HG03342 (cell line): ENCODE results near the gene MXD4.

Experiments used
- ATAC-seq: cut with Tn5 transposase; IDR thresholded peaks from one replicate; pipeline ENCODE4 v1.9.1; 2021; ENCODE audit warnings: mild to moderate bottlenecking, moderate library complexity; ENCODE audit not compliant: unreplicated experiment

The MXD4 gene

GRCh38 chr4:2292646-2293108 is 30.8 kb upstream of the MXD4 start:
- no peak for ATAC-seq

DNA sequence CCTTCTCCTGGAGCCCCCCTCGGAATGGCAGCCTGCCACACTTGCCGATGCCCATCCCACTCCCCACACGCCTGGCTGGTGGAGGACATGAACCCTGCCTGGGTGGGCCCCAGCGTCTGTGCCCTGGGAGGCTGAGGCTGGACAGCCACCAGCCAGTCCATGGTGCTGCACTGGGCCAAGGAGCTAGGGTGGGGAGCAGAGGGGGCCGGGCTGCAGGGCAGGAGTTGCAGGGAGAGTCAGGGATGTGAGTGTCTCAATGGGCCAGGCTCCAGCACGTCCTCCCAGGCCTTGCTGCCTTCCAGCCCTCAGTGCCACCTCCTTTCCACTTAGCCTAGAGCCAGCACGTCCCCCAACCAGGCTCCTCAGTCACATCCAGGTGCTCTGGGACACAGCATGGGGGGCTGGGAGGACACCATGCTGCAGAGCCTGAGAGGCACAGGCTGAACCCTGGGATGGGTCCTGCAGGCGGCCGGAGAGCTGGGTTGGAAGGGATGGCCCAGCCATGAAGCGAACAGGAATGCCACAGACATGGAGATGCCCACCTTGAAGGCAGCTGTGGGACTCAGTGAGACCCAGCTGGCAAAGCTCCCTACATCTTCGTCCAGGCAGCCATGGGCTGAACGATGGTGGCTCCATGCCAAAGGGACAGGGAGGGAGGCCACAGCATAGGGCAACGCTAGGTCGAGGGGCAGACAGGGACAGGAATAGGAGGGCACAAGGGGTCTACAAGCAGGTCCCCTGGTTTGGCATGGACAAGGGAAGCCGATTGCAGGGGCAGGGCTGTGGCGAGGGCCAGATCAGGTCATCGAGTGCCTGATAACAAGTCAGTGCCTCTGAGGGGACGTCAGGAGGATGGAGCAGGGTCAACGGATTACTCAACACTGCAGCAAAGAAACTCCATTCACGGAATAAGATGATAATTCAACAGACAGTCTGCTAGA is 30.1 kb upstream of the MXD4 start:
- ATAC-seq: no peak

DNA sequence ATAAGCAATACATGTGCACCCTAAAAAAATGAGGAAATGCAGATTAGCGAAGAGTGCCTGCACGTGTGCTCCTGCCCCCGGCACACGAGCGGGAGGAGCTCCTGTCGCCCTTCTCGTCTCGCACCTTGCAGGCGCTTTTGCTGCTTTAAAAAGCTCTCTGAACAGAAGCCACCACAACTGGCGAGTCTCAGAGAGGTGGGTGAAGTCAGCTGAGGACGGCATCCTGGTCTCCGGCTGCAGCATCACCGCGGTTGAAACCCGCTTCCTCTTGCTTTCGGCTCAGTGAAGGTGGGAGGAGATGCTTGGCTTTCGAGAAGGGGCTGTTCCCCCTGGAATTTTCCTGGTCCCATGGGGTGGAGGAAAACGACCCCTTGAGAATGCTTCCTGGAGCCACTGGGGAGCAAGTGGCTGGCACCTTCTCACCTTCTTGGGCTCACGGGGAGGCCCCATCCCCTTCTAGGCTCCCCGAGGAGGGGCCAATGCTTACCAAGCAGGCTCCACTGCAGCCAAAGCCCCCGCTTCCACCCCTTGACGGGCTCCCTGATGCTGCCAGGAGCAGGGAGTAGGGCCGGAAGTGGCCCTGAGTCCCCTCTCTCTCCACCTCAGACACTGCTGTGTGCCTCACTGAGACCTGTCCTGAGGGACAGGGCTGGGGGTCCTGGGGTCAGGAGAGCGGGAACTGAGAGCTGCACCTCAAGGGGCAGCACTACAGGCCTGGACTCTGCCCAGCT is 29.2 kb upstream of the MXD4 start:
- no peak for ATAC-seq

DNA sequence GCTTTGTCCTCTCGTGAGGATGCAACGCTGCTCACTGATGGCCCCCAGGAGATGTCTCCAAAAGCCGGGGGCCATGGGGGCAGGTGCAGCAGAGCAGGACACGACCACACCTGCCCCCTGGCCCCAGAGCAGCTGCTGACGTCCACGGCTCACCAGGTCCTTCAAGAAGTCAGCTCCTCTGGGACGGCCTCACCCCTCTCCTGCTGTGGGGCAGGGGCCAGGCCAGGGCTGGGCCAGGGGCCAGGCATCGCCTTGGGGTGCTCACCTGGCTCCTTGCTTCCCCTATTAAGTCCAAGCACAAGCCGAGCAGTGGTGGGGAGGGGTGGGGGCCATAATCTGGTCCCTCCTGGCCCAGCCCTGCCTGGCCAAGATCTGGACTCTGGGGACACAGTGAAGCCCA is 28.6 kb upstream of the MXD4 start:
- no peak for ATAC-seq

DNA sequence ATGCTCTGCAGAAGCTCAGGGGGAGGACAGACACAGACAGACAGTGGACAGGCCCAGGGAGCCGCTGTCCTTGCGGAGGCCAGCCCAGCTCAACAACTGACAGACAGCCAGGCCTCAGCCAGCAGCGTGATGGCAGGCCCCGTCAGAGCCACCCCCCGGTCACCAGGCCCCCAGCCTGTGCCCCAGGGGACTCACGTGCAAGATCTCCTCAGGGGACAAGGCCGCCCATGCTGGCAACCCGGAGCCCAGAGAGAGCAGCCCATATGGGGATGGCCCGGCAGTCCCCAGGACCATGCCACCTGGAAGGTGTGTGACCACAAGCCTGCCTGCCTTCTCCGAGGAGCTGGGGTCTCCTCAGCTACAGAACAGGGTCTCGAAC is 28.0 kb upstream of the MXD4 start:
- ATAC-seq: no peak

- ATAC-seq: no peak
These were observed 27.5 kb upstream of the MXD4 start for GRCh38 chr4:2289311-2289954.

GRCh38 chr4:2288051-2288541 is 26.2 kb upstream of the MXD4 start:
- ATAC-seq: no peak

- ATAC-seq: no peak
These were observed 25.6 kb upstream of the MXD4 start for GRCh38 chr4:2287594-2287915.

- ATAC-seq: no peak
These were observed 25.1 kb upstream of the MXD4 start for GRCh38 chr4:2286904-2287593.

DNA sequence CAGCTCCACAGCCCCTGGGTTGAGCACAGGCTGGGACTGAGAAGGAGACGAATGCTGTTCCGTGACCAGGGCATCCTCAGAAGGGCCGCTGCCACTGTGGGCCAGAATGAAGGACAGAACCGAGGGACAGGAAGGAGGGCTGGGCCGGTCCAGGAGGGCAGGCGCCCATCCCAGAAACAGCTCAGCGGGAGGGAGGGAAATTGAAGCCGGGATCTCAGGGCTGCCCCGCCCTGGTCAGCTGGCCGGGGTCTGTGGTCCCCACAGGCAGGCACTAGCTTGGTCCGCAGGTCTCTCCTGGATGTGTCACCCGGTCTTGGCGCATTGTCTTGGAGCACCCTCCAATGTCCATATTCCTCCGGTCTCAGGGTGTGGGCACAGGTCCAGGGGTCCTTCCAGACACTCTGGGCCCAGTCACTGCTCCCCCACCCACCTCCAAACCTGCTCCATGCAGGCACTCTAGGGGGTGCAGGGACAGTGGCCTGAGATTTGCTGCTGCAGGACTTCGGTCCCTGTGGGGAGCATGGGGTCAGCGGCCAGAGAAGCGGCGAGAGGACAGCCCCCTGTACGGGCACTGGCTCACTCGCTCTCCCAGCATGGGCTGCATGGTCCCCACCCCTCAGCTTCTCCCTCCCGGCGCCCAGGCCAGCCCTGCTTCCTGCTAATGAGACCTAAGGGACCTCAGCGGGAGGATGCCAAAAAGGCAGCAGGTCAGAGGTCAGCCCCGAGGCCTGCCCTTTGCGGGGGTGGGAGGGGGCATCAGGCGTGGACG is 23.9 kb upstream of the MXD4 start:
- no peak for ATAC-seq

DNA sequence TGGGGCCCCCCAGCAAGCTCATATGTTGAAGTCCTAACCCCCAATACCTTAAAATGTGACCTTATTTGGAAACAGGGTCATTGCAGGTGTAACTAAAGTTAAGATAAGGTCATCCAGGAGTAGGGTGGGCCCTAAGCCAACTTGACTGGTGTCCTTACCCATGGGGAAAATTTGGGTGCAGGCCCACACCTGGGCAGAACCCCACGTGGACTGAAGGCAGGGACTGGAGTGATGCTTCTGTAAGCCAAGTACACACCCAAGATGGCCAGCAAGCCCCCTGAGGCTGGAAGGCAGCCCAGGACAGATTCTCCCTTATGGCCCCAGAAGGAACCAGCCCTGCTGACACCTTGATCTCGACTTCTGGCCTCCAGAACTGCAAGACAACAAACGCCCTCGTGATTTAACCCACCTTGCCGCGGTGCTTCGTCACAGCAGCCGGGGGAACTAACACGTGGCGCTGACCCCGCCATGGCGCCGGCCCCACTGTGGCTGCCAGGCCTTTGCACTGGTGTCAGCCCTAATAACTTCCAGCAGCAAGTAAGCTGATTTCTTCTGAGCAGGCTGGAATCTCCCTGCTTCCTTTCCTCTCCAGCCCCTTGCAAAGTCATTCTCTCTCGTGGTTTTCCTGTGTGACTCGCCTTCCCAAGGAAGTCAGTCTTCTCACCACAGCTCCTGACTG is 23.2 kb upstream of the MXD4 start:
- ATAC-seq: no peak

GRCh38 chr4:2284161-2284933 is 22.4 kb upstream of the MXD4 start:
- ATAC-seq: no peak

DNA sequence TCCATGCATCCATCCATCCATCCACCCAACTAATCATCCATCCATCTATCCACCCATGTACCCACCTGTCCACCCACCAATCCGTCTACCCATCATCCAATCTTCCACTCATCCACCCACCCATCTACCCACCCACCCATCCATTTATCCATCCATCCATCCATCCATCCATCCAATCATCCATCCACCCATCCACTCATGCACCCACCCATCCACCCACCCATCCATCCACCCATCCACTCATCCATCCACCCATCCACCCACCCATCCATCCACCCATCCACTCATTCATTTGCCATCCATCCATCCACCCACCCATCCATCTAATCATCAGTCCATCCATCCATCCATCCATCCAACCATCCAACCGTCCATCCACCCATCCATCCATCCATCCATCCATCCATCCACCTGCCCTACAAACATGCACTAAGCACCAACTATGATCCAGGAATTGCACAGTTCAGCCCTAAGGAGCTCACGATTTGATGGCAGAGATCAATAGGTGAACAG is 21.3 kb upstream of the MXD4 start:
- no peak for ATAC-seq

DNA sequence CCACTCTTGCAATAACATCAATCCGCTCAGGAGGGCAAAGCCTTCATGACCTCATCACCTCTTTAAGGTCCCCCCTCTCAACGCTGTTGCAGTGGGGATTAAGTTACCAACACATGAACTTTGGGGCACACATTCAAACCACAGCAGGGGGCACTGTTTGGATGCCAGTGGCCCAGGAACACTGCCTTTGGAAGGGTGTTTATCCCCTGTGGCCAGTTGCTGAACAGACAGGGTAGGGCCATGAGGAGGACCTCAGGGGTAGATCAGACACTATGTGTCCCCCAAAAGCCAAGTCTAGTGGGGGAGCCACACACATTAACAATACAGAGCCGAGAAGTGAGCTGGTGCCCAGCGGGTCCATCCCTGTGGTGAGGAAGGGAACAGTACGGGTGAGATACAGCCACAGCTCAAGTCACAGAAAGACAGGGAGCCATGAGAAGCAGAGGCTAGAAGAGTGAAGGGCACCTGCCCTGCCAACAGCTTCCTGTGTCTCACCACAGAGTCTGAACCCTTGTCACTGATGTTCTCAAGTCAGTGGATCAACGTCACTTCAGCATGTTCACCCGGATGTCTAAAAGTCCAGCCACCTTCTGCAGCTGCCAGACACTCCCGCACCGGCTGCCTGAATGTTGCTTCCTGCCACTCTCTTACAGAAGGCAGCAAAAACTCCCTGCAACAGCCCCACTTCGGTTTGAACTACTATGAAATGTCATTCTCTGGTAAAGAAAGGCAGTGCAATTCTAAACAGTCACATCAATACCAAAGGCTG is 19.9 kb upstream of the MXD4 start:
- no peak for ATAC-seq

GRCh38 chr4:2280531-2281300 is 18.8 kb upstream of the MXD4 start:
- no peak for ATAC-seq

DNA sequence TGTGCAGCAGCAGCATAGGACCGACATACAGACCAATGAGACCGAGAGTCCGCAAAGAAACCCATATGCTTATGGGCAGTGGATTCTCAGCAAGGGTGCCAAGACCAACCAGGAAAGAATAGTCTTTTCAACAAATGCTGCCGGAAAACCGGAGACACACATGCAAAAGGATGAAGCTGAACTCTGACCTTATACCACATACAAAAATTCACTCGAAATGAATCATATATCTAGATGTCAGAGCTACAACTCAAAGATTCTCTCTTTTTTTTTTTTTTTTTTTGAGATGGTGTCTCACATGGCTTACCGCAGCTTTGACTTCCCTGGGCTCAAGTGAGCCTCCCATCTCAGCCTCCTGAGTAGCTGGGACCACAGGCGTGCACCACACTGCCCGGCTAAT is 16.0 kb upstream of the MXD4 start:
- ATAC-seq: no peak
